ENCODE data around the gene WNK4. TPM values are rescaled to one million over a fixed set of nuclear protein-coding genes. Genes with fewer than 3 reads are reported as not detected.

Gene WNK4
- total RNA-seq, 1 experiment from 2014 or later, result 1.5 TPM

- TF ChIP-seq ZNF512 (CRISPR knock-in tag; IDR thresholded peaks at IDR 0.05; ENCODE audit: borderline replicate concordance), result no peak
- TF ChIP-seq IRF2 (CRISPR knock-in tag; IDR thresholded peaks at IDR 0.05; ENCODE audit: borderline replicate concordance, low read depth), result no peak
- no peak for TF ChIP-seq CREM (CRISPR knock-in tag; IDR thresholded peaks at IDR 0.05)
- no peak for TF ChIP-seq KAT7 (CRISPR knock-in tag; IDR thresholded peaks at IDR 0.05; ENCODE audit: borderline replicate concordance)
- TF ChIP-seq EMX1 (CRISPR knock-in tag; IDR thresholded peaks at IDR 0.05), result no peak
- no peak for TF ChIP-seq NFYB (CRISPR knock-in tag; conservative IDR thresholded peaks at IDR 0.05; ENCODE audit: low read depth)
These were observed 4.8 kb upstream of the WNK4 start (continued) for GRCh38 chr17:42775534-42776098.

- ATAC-seq (no peak), DNase-seq (ENCODE audit: low spot score) (no peak)
- Mint-ChIP-seq H3K9me3 (no peaks in the 10 kb centered on the region), H3K27me3 (ENCODE audit: low read depth) (peaks cover 29% of the 10 kb centered on the region), H3K4me3 (no peak overlapping the region), H3K4me1 (peaks cover 25% of the 10 kb centered on the region), H3K27ac (no peak overlapping the region), H3K36me3 (peaks cover 30% of the 10 kb centered on the region)
- no peak for TF ChIP-seq ZNF121 (CRISPR knock-in tag; IDR thresholded peaks at IDR 0.05)
- no peak for TF ChIP-seq SMAD3 (CRISPR knock-in tag; IDR thresholded peaks at IDR 0.05; ENCODE audit: borderline replicate concordance)
- TF ChIP-seq MLX (CRISPR knock-in tag; IDR thresholded peaks at IDR 0.05), result no peak
- no peak for TF ChIP-seq E2F4 (CRISPR knock-in tag; IDR thresholded peaks at IDR 0.05; ENCODE audit: borderline replicate concordance, low read depth)
- ChIA-PET CTCF (no interaction called here), POLR2A (no interaction called here)
These were observed 1.8 kb upstream of the WNK4 start for GRCh38 chr17:42778570-42778969.

GRCh38 chr17:42779304-42779935, 990 bp upstream of the WNK4 start:
- Mint-ChIP-seq H3K27me3 (ENCODE audit: low read depth) (peaks cover 35% of the 10 kb centered on the region), H3K27ac (peak overlapping the region; percentile 54), H3K4me1 (peaks cover 20% of the 10 kb centered on the region), H3K36me3 (peaks cover 30% of the 10 kb centered on the region), H3K4me3 (peak overlapping the region; percentile 69), H3K9me3 (no peaks in the 10 kb centered on the region)
- no peak for TF ChIP-seq TCF7 (CRISPR knock-in tag; IDR thresholded peaks at IDR 0.05; ENCODE audit: low read depth)
- no peak for TF ChIP-seq IRF2 (CRISPR knock-in tag; IDR thresholded peaks at IDR 0.05; ENCODE audit: borderline replicate concordance, low read depth)
- TF ChIP-seq SMAD4 (CRISPR knock-in tag; IDR thresholded peaks at IDR 0.05), result no peak
- TF ChIP-seq ERG (CRISPR knock-in tag; IDR thresholded peaks at IDR 0.05), result no peak
- TF ChIP-seq MAX (CRISPR knock-in tag; IDR thresholded peaks at IDR 0.05), result no peak
- TF ChIP-seq AR (CRISPR knock-in tag; IDR thresholded peaks at IDR 0.05), result no peak
- TF ChIP-seq FOXP1 (CRISPR knock-in tag; IDR thresholded peaks at IDR 0.05; ENCODE audit: borderline replicate concordance), result no peak
- no peak for TF ChIP-seq NFE2L1 (CRISPR knock-in tag; IDR thresholded peaks at IDR 0.05)
- ChIA-PET POLR2A (interaction anchor here (1.5 kb wide), 1 partner anchor 45 kb away, joined by 7 read pairs; the partner anchor contains the start of gene BECN1), CTCF (interaction anchor here (1.5 to 4.5 kb wide), 5 partner anchors 16 to 201 kb away, joined by 6 to 39 read pairs (median 10); partner anchors contain the start of genes BECN1, CCR10 and RAMP2)
- ATAC-seq (peak; percentile 40; the same call in 1 of the 2 replicates), DNase-seq (ENCODE audit: low spot score) (no peak)
